Cardiac muscle cell (in vitro differentiated cells and primary cell): ENCODE data around the gene ATXN1. TPM values are rescaled to one million over a fixed set of nuclear protein-coding genes. Genes with fewer than 3 reads are reported as not detected.

Source experiments
- DNase-seq, 2 donors: peaks; one replicate each; pipeline versions ENCODE4 v3.0.0 to v3.0.0-alpha.2; 2010 to 2017; ENCODE audit warnings: low read depth in 1 of 2, low spot score in 1 of 2
- H3K27ac ChIP-seq: fragments of 200-600 bp; sonication (generic); 2 replicates; pipeline ENCODE4 v1.5.1; 2016
- H3K27me3 ChIP-seq: fragments of 200-600 bp; sonication (generic); 2 replicates; pipeline ENCODE4 v1.6.0; 2016; ENCODE audit warnings: control low read depth
- H3K36me3 ChIP-seq: fragments of 200-600 bp; sonication (generic); 2 replicates; pipeline ENCODE4 v1.5.1; 2016; ENCODE audit warnings: control low read depth
- H3K4me1 ChIP-seq: fragments of 200-600 bp; sonication (generic); 2 replicates; pipeline ENCODE4 v1.8.1; 2017; ENCODE audit warnings: low read depth, mild to moderate bottlenecking, mixed run types
- H3K4me3 ChIP-seq: fragments of 200-600 bp; sonication (generic); 2 replicates; pipeline ENCODE4 v1.5.1; 2016; ENCODE audit warnings: mild to moderate bottlenecking
- H3K9me3 ChIP-seq: fragments of 200-600 bp; sonication (generic); 2 replicates; pipeline ENCODE4 v1.5.1; 2017; ENCODE audit warnings: low read depth, mild to moderate bottlenecking, control low read depth
- polyA plus RNA-seq: library from polyadenylated mRNA; unstranded; fragments of >200 nt; fragmentation: Nextera tagmentation; extraction: Ambion mirVana; gene quantifications from 2 replicates; pipeline ENCODE4 v1.2.1, GENCODE V29; 2016
- total RNA-seq: library from RNA; depleted of rRNA; stranded (reverse); fragments of >200 nt; gene quantifications from 2 replicates; pipeline ENCODE4 v1.2.3, GENCODE V29; 2016
- TF ChIP-seq, protein P1 (sequence below): IDR thresholded peaks from 2 replicates; pipeline ENCODE4 v1.5.1; 2012; ENCODE audit warnings: low read depth, mild to moderate bottlenecking, low read length

The ATXN1 gene
- total and polyA plus RNA-seq, 2 experiments from 2014 or later: 15.1 to 37.4 TPM

DNA sequence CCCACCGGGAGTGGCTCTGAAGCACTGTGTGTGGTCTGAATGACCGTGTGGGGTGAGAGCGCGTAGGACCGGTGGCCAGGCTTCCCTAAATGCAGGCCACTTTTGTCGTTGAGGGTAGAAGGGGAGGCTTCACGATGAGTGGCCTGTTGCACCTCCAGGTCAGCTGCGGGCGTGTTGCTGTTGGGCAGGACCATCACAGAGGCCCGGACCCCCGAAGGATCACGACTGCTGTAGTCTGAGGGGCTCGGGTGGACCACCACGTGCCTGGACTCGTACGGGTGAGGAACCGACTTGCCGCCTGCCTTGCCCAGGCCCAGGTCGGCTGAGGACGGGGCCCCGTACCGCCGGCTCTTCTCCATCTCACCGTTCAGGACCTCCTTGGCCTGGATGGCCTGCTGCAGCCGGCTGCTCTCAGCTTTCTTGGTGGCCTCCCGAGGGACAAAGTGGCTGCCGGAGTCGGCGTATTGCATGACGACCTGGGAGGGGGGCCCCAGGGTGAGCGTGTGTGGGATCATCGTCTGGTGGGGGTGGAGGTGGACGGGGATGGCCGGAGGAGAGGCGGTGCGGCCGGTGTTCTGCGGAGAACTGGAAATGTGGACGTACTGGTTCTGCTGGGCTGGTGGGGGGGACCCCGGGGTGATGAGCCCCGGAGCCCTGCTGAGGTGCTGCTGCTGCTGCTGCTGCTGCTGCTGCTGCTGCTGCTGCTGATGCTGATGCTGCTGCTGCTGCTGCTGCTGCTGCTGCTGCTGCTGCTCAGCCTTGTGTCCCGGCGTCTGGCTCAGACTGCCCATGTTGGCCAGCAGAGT is 434.1 kb downstream of the ATXN1 start:
- Histone ChIP-seq H3K4me3 (no peak overlapping the region), H3K27me3 (no peaks in the 10 kb centered on the region), H3K36me3 (peaks cover 7% of the 10 kb centered on the region), H3K9me3 (no peaks in the 10 kb centered on the region), H3K4me1 (peaks cover 16% of the 10 kb centered on the region), H3K27ac (no peak overlapping the region)
- TF ChIP-seq, protein P1, sequence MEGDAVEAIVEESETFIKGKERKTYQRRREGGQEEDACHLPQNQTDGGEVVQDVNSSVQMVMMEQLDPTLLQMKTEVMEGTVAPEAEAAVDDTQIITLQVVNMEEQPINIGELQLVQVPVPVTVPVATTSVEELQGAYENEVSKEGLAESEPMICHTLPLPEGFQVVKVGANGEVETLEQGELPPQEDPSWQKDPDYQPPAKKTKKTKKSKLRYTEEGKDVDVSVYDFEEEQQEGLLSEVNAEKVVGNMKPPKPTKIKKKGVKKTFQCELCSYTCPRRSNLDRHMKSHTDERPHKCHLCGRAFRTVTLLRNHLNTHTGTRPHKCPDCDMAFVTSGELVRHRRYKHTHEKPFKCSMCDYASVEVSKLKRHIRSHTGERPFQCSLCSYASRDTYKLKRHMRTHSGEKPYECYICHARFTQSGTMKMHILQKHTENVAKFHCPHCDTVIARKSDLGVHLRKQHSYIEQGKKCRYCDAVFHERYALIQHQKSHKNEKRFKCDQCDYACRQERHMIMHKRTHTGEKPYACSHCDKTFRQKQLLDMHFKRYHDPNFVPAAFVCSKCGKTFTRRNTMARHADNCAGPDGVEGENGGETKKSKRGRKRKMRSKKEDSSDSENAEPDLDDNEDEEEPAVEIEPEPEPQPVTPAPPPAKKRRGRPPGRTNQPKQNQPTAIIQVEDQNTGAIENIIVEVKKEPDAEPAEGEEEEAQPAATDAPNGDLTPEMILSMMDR: no peak
- no peak for DNase-seq

DNA sequence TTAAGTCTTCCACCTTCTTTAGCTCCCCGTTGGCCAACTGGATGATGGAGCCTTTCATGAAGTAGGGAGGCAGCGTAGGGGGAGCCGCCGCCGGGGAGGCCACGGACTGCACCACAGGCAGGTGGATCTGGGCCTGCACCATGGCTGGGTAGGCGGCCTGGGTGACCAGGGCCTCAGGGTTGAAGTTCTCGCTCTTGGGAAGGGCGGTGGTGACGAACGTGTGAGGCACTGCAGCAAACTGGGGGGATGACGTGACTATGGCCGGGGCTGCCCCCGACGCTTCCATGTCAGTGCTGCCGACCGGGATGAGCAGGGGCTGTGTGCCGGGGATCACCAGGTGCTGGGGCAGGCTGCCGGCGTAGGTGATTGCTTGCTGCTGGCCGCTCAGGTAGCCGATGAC is 434.7 kb downstream of the ATXN1 start:
- no peak overlapping the region for H3K4me3 ChIP-seq
- no peaks in the 10 kb centered on the region for H3K27me3 ChIP-seq
- no peak for DNase-seq
- H3K4me1 ChIP-seq: peaks cover 12% of the 10 kb centered on the region
- TF ChIP-seq, protein P1: no peak
- H3K27ac ChIP-seq: no peak overlapping the region
- peaks cover 7% of the 10 kb centered on the region for H3K36me3 ChIP-seq
- no peaks in the 10 kb centered on the region for H3K9me3 ChIP-seq

DNA sequence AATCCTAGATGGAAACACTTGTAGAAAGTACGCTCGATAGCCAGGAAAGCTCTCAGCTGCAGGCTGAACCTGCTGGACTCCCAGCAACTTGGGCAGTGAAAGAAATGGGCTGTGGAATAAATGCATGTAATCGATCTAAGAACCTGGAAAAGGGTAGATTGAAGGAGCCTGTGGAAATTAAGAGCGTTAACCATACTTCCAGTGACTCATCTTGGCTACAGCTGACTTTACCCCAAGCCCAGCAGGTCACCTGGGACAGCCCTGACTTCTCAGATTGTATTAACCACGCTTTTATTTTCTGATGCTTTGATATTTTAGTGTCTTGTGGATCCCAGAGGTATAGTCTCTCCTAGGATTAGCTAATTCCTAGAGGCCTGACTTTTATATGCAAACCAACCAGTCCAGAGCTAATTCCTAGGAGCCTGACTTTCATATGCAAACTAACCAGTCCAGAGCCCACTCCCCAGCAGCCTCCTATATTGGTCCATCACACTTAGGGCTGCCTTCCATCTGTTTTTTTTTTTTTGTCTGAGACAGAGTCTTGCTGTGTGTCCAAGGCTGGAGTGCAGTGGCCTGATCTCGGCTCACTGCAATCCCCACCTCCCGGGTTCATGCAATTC is 436.5 kb downstream of the ATXN1 start:
- no peak overlapping the region for H3K4me3 ChIP-seq
- TF ChIP-seq, protein P1: no peak
- H3K4me1 ChIP-seq: peaks cover 19% of the 10 kb centered on the region
- H3K36me3 ChIP-seq: peaks cover 7% of the 10 kb centered on the region
- H3K27ac ChIP-seq: no peak overlapping the region
- no peaks in the 10 kb centered on the region for H3K9me3 ChIP-seq
- no peaks in the 10 kb centered on the region for H3K27me3 ChIP-seq
- no peak for DNase-seq

DNA sequence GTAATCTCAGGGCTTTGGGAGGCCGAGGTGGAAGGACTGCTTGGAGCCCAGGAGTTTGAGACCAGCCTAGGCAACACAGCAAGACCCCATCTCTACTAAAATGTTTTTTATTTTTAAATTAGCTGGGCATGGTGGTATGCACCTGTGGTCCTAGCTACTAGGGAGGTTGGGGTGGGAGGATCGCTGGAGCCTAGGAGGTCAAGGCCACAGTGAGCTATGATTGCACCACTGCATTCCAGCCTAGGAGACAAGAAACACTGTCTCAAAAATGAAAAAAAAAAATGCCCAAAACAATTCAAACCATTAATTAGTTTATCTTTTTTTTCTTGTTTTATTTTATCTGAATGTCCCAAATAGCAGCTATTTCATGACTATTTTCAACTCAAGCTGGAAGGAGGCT is 437.1 kb downstream of the ATXN1 start:
- no peak overlapping the region for H3K27ac ChIP-seq
- peaks cover 22% of the 10 kb centered on the region for H3K4me1 ChIP-seq
- DNase-seq: no peak
- H3K36me3 ChIP-seq: peaks cover 7% of the 10 kb centered on the region
- H3K9me3 ChIP-seq: no peaks in the 10 kb centered on the region
- TF ChIP-seq, protein P1: no peak
- no peaks in the 10 kb centered on the region for H3K27me3 ChIP-seq
- H3K4me3 ChIP-seq: no peak overlapping the region

DNA sequence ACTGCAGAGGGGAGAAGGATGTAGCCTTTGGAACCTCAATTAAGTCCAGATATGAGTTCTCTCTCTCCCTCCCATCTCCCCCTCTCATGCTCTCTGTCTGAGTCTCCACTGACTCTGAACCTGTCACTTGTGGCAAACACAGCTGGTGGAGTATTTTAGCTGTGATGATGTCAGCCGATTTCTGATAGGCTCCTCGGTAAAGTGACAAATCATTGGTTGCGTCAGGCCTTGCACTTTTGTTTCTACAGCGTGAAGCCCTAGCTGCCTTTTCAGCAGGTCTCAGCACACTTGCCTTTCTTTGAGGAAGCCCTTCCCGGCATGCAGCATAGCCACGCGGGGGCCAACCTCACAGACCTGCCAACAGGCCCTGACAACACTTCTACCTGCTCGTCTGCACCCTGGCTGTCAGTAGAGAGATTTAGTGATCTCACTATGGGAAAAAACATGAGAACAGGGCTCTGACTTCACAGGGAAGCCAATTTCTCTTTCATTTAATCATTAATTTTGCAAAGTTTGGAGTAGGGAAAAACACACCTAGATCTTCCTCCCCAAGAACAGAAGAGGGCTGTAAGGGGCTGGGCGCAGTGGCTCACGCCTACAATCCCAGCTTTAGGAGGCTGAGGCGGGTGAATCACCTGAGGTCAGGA is 438.5 kb downstream of the ATXN1 start:
- Histone ChIP-seq H3K4me1 (peaks cover 22% of the 10 kb centered on the region), H3K27me3 (no peaks in the 10 kb centered on the region), H3K4me3 (no peak overlapping the region), H3K27ac (peak overlapping the region; percentile 86), H3K36me3 (peaks cover 7% of the 10 kb centered on the region), H3K9me3 (no peaks in the 10 kb centered on the region)
- peak; percentile 73 to 80 for DNase-seq
- TF ChIP-seq, protein P1: no peak
